AG20443 (cell line): Measurements from ENCODE around the gene SLCO1B3.
"Not testable (repeated sequence)": the region's sequence is repeated elsewhere in the genome, so short reads cannot be mapped to it uniquely, and the experiment has no call there.

Experiments
- DNase-seq: peaks from one replicate; pipeline ENCODE4 v3.0.0; 2012; ENCODE audit warnings: low spot score, mixed read lengths

SLCO1B3 gene, protein sequence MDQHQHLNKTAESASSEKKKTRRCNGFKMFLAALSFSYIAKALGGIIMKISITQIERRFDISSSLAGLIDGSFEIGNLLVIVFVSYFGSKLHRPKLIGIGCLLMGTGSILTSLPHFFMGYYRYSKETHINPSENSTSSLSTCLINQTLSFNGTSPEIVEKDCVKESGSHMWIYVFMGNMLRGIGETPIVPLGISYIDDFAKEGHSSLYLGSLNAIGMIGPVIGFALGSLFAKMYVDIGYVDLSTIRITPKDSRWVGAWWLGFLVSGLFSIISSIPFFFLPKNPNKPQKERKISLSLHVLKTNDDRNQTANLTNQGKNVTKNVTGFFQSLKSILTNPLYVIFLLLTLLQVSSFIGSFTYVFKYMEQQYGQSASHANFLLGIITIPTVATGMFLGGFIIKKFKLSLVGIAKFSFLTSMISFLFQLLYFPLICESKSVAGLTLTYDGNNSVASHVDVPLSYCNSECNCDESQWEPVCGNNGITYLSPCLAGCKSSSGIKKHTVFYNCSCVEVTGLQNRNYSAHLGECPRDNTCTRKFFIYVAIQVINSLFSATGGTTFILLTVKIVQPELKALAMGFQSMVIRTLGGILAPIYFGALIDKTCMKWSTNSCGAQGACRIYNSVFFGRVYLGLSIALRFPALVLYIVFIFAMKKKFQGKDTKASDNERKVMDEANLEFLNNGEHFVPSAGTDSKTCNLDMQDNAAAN

DNA sequence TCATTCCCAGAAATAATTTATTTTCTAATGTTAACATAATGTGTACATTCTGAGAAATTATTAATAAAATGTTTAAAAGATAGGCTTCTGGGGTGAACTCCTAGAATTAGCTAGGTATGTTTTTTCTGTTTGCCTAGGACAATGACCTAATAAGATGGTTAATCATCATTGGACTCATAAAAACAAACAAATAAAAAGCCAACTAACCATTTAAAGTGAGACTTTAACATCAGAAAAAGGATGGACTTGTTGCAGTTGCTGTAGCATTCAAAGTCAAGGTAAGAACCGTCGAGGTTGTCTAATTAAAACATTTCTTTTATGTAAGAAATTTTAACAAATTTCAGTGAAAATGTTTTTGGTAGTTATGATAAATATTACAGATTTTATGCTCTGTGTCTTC, at the start of gene SLCO1B3:
TSS of gene SLCO1B3 (plus strand) at position 219 of the 400 bp plus-strand sequence. CDS start 5,034 bp downstream, outside the sequence.
- DNase-seq: no peak

DNA sequence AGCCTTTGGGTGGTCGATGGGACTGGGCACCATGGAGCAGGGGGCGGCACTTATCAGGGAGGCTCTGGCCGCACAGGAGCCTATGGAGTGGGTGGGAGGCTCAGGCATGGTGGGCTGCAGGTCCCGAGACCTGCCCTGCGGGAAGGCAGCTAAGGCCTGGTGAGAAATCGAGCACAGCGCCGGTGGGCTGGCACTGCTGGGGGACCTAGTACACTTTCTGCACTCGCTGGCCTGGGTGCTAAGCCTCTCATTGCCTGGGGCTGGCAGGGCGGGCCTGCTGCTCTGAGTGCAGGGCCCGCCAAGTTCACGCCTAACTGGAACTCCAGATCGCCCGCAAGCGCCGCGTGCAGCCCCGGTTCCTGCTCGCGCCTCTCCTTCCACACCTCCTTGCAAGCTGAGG, 33.1 kb upstream of the SLCO1B3 start:
- DNase-seq: no peak

DNA sequence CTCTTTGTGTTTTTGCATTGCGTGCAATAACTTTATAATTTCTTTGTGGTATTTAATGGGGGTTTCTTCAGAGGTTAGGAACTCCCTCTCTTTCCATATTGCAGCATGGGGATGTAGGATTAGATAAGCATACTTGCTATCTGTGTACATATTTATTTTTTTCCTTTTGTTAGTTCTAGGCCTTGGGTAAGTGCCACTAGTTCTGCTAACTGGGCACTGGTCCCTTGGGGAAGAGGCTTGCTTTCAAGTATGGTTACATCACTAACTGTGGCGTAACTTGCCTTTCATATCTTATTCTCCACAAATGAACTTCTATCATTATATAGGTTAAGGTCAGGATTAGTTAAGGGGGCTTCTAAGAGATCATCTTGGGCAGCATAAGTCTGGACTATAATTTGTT, 31.5 kb upstream of the SLCO1B3 start:
- no peak for DNase-seq

DNA sequence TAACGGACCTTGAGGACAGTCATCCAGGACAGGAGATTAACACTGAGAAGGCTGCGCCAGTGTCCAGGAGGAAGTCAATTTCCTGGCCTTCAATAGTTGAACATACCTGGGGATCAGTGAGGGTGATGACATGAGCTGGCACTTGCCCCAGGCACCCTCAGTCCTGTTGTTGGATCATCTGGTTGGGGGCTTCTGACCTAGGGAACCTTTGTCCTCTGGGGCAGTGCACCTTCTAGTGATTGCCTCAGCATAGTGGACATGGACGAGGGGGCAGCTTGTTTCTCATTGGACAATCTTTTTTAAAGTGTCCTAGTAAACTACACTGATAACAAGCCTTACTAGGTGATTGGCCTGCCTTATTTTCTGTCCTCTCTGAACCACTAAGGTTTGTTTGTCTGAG, 30.5 kb upstream of the SLCO1B3 start:
- DNase-seq: not testable (repeated sequence)

DNA sequence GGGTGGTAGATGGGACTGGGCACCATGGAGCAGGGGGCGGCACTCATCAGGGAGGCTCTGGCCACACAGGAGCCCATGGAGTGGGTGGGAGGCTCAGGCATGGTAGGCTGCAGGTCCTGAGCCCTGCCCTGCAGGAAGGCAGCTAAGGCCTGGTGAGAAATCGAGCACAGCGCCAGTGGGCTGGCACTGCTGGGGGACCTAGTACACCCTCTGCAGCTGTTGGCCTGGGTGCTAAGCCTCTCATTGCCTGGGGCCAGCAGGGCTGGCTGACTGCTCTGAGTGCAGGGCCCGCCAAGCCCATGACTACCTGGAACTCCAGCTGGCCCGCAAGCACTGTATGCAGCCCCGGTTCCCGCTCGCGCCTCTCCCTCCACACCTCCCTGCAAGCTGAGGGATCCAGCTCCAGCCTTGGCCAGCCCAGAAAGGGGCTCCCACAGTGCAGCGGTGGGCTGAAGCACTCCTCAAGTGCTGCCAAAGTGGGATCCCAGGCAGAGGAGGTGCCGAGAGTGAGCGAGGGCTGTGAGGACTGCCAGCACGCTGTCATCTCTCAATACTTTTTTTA, 26.6 kb upstream of the SLCO1B3 start:
- DNase-seq: not testable (repeated sequence)

DNA sequence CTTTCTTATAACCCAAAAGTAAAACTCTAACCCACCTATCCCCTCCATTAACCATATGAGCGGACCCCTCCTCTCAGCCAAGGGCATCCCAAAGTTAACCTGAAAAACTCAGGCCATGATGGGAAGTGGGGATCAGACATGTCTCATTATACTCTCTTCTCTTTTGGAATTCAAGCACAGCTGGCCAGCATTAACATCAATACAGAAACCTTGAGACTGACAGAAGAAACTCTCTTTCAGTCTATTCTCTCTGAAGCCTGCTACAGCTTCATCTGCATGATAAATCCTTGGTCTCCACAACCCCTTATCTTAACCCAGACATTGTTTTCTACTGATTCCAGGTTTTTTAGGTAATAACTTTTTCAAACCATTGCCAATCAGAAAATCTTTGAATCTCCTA, 17.5 kb upstream of the SLCO1B3 start:
- DNase-seq: no peak

DNA sequence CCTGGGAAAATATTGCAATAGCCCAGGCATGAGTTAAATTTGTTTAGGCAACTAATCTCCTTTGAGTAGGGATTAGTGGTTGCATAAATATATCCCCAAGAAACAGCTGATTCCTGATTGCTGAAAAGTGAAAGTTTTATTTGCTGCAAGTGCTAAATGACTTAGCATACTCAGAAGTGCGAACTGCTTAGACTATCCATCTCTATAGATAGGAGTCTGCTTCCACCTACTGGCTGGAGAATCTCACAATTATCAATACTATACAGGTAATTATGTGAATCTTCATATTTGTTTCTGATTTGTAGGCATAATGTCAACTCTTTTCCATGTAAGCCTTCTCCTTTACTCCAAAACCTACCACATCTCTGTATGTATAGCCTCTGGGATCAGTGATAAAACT, 12.0 kb upstream of the SLCO1B3 start:
- DNase-seq: no peak

DNA sequence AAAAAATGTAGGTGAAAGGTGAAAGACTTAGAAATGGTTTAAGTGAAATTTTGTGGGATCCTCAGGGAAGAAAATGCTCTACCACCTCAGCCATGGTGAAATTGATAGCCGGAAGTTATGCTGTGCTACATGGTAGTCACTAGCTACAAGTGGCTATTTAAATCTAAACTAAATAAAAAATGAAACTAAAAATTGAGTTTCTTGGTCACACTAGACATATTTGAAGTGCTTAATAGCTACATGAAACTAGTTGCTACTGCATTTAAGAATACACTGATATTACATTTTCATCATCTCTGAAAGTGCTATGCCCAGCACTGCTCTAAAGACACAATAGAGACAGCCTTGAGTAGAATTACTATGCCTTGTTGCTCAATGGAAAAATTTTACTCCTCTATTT, 10.3 kb upstream of the SLCO1B3 start:
- no peak for DNase-seq

DNA sequence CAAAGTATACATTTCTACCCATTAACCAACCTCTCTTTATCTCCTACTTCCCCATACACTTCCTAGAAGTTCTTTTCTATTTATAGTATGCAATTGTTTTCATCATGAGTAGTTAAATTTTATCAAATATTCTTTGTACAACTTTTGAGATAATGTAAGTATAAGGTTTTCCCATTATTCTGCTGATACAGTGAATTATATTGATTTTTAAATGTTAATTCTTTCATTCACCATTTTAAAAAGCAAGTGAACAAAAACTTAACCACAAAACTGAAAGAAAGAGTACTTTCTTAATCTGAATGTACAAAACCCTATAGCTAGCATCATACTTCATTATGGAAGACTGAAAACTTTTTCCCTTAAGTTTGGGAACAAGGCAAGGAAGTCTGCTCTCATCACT, 9.5 kb upstream of the SLCO1B3 start:
- no peak for DNase-seq

DNA sequence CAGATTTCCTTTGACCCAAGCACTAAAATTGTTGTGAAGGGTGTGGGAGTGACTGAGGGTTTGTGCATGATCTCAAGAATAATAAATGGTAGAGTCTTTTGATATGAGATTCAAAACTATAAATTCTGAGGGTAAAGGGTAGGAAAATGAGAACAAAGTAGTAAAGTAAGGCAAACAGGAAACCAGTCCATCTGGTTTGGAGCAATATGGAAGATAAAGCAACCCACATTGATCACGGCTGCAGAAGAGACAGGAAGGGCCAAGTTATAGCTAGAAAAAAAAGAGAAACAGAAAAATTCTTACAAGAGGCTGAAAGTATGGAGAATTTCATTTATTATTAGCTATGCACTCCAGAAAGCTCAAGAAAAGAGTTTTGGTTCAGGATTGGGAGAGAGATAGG, 4.6 kb upstream of the SLCO1B3 start:
- DNase-seq: no peak

DNA sequence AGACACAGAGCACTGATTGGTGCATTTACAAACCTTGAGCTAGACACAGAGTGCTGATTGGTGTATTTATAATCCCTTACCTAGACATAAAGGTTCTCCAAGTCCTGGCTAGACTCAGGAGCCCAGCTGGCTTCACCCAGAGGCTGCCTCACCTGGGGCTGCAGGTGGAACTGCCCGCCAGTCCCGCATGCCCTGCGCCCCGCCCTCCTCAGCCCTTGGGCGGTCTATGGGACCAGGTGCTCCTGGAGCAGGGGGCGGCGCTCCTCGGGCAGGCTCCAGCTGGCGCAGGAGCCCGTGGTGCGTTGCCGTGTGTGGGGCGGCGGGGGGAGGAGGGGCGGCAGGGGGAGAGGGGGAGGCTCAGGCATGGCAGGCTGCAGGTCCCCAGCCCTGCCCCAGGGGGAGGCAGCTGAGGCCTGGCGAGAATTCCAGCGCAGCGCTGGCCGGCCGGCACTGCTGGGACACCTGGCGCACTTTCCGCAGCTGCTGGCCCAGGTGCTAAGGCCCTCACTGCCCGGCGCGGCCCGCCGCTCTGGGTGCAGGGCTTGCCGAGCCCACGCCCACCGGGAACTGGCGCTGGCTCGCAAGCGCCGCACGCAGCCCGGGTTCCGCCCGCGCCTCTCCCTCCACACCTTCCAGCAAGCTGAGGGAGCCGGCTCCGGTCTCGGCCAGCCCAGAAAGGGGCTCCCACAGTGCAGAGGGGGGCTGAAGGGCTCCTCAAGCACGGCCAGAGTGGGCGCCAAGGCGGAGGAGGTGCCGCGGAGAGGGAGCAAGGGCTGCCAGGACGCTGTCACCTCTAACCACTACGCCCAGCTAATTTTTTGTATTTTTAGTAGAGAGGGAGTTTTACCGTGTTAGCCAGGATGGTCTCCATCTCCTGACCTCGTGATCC, 3.1 kb upstream of the SLCO1B3 start:
- no peak for DNase-seq

DNA sequence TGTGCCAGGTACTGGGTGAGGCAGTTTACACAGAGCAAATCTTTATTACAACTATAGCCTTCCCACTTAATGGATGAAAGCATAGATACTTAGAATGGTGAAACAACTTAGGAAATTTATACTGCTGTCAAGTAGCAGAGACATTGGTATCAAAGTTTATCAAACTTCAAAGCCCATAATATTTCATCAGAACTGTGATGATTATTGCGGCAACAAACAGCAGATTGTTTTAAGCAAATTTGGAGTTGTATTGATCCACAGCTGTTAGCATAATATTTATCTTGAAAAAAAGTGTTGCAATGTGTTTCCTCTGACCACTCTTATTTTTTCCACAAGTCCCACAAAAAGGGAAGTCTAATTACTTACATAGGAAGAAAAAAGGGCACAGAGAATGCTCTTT, 2.0 kb upstream of the SLCO1B3 start:
- DNase-seq: no peak

DNA sequence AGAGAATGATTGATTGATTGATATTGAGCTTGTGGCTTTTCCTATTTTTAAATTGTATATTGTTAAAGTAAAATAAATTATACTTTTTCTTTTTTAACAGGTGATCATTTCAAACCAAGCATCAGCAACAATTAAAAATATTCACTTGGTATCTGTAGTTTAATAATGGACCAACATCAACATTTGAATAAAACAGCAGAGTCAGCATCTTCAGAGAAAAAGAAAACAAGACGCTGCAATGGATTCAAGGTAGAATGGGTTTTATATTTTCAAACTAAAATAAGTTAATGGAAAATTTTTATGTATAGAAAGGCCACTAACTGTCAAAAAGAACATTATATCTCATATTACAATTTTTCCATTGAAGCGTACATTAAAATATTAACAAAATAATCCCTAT, 5.1 kb downstream of the SLCO1B3 start:
- no peak for DNase-seq

DNA sequence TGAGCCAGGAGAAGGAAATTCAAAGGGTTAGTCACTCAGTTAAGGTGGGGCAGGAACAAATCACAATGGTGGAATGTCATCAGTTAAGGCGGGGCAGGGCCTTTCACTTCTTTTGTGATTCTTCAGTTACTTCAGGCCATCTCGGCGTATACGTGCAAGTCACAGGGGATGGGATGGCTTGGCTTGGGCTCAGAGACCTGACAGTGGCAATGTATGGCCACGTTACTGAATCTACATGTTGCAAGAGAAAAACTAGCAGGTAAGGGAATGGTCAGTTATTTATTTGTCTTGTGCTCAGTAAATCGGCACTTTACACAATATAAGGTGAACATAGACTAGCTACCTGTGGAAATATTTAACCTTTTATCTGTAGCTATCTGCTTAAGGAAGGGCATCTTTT, 11.9 kb downstream of the SLCO1B3 start:
- DNase-seq: no peak

DNA sequence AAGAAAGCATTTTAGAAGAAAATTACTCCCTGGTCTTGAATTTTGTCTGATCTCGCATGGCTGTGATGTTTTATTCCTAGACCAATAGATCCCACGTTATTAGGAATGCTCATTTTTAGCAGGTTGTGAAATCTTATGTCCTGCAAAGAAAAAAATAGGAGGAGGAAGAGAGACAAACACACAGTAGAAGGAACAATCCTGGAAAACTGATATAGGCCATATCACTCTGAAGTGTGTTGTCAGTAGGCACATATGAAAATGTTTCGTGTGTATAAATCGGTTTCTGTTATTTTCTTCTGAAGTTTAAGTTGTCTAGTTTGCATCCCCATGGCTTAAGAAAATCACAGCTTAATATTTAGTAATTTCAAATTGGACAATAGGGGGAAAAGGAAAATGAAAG, 12.4 kb downstream of the SLCO1B3 start:
- no peak for DNase-seq

DNA sequence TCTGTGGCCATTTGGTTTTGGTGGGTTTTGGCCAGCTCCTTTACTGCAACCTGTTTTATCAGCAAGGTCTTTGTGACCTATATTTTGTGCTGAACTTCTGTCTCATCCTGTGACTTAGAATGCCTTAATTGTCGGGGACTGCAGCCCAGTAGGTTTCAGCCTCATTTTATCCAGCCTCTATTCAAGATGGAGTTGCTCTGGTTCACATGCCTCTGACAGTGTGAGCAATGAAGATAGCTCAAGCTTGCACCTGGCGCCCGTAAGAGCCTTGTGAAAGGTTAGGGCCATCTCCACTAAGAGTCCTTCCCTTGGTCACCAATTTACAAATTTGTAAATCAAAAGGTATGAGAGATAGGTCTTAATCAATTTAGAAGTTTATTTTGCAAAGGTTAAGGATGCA, 19.4 kb downstream of the SLCO1B3 start:
- DNase-seq: no peak

DNA sequence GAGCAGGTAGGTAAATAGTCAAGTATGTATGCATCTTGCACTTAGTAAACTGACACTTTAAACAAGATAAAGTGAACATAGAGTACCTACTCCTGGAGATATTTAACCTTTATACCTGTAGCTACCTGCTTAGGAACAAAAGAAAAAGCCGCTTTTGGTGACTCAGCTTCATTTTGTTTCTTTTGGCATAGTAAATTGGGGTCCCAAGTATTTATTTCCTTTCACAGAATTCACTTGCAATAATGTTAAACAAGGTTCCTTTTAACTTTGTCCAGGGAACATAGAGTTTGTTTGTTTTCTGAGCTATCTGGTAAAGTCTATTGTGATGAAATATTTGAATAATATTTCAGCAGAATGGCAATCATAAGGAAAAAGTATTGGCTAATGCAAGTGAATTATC, 20.0 kb downstream of the SLCO1B3 start:
- DNase-seq: no peak

DNA sequence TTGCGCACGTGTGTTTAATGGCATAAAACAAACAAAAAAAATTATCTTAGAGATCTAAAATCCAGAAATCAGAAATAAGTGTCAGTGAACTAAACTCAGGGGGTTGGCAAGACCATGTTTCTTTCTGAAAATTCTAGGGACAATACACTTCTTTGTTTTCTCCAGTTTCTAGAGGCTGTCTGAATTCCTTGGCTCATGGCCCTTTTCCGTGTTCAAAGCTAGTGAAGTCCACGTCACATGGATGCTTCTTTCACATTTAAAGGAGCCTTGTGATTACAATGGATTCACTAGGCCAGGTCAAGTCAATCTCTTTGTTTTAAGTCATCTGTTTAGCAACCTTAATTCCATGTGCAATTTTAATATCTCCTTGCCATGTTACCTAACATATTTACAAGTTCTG, 22.4 kb downstream of the SLCO1B3 start:
- no peak for DNase-seq

DNA sequence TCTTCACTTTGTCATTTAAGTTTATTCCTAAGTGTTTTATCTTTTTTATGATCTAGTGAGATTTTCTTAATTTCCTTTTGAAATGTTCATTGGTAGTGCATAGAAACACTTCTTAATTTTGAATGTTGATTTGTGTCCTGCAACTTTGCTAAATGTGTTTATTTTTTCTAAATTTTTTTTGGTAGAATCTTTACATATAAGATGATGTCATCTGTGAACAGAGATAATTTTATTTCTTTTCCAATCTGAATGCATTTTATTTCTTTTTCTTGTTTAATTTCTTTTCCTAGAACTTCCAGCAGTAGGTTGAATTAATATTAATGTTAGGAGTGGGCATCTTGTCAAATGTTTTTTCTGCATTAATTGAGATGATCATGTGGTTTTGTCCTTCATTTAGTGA, 42.1 kb downstream of the SLCO1B3 start:
- no peak for DNase-seq

DNA sequence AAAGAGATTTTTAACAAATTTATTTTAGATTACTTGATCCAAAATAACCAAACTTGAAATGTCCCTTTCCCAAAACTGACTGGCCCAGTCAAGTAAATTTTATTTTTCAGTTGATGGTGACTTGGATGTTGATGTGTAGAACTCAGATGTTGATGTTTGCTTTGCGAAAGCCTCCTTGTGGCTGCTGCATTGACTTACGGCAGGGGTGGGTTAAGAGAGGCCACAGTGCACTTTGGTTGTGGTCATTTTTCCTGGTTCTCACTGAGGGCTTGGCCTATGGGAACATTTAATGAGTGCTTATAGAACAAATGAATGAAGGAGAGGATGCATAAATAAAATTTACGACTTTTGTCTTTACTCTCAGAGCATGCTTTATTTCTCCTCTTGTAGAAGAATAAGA, 52.6 kb downstream of the SLCO1B3 start:
- DNase-seq: no peak

DNA sequence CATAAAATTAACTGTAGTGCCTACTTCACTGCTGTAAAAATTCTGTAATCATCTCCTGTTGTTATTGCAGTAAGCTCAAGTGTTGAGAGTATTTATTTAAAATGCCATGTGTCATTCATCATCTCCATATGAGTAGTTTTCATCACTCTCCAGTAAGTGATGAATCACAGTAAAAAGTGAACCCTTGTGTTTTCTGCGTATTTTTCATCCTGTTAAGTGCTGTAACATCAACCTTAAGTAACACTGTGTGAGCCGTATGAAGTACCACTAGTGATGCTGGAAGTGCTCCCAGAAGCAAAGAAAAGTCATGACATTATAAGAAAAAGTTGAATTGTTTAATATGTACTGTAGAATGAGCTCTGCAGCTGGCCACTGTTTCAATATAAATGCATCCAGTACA, 55.4 kb downstream of the SLCO1B3 start:
- no peak for DNase-seq

DNA sequence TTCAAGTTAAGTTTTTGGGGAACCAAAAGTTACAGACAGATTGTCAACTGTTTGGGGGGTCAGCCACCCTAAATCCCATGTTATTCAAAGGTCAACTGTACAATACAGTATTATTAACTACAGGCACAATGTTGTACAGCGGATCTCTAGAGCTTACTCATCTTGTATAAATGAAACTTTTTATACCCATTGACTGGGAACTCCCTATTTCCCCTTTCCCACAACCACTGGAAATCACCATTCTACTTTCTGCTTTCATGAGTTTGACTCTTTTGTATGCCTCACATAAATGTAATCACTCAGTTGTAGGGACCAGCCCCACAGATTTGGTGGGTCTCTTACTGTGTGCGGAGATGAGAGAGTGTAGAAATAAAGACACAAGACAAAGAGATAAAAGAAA, 57.8 kb downstream of the SLCO1B3 start:
- no peak for DNase-seq
